A204.1 (cell line): ENCODE results near the gene KRIT1.

ENCODE experiments used
- FAIRE-seq: peaks from 2 replicates; lab custom pipeline; 2012; peaks lifted over from hg19 to GRCh38; lab: Jason Lieb, UNC

KRIT1 gene

GRCh38 chr7:92150450-92151017, 95.2 kb downstream of the KRIT1 start:
- FAIRE-seq, result no peak

GRCh38 chr7:92149736-92150239, 95.9 kb downstream of the KRIT1 start:
- FAIRE-seq, result no peak
